DMS53 treated with DMSO at 0.1 percent for 48 hours (cell line): Measurements from ENCODE around the gene NACAD.
"Not testable (repeated sequence)": the region's sequence is repeated elsewhere in the genome, so short reads cannot be mapped to it uniquely, and the experiment has no call there.

Experiments used
- DNase-seq: peaks from one replicate; lab custom pipeline; 2025; ENCODE audit not compliant: unreplicated experiment; lab: John Stamatoyannopoulos, UW

Gene NACAD

GRCh38 chr7:45117582-45117981 is 28.8 kb upstream of the NACAD start:
- DNase-seq, result no peak

- DNase-seq, result no peak
Observed at GRCh38 chr7:45116048-45116447, 27.3 kb upstream of the NACAD start.

GRCh38 chr7:45114926-45115325 is 26.2 kb upstream of the NACAD start:
- DNase-seq, result no peak

- not testable (repeated sequence) for DNase-seq
Observed at GRCh38 chr7:45114257-45114656, 25.5 kb upstream of the NACAD start.

DNA sequence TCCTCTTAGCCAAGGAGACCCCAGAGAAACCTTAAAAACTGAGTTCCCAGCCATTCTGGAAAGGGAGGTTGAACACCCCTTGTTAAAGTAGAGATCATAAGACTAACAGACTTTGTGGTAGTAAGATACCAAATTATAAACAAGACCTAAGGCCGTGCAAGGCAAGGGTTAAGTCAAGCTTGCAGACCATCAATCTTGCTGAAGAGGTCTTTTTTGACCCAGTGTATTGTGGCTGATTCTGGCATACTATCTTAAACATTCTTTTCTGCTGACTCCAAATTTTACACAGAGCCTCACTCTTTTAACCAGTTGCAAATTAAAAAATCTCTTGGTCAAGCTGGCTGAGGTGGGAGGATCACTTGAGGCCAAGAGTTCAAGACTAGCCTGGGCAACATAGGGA is 23.9 kb upstream of the NACAD start:
- DNase-seq, result no peak

GRCh38 chr7:45111298-45112223 is 22.8 kb upstream of the NACAD start, which contains the start of gene TBRG4:
Gene TBRG4, minus strand, starts transcription at chr7:45111697. Its CDS starts 2,460 bp downstream, at chr7:45109237.
- DNase-seq, result peak; percentile 90

DNA sequence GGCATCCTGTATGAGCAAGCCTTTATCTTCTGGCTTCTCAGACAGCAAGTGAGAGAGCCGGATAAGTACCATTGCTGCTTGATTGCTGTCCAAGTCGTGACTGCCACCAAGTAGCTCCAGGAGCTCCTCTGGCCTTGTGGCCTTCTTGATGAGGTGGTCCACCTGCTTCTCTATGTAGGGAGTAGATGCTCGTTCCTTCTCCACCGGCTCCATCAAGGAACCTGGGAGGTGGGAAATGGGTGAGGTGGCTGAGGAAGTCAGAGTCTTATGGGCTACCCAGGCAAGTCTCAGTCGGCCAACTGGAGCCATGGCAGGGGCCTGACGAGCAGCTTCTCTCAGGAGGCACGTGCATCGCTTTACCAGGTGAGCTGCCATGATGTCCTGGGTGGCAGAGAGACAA is 20.1 kb upstream of the NACAD start:
- no peak for DNase-seq

- DNase-seq, result no peak
Observed at GRCh38 chr7:45107356-45107755, 18.6 kb upstream of the NACAD start.

GRCh38 chr7:45106820-45107219 is 18.1 kb upstream of the NACAD start:
- DNase-seq, result no peak

GRCh38 chr7:45105588-45106188 is 16.9 kb upstream of the NACAD start:
- DNase-seq, result no peak

- DNase-seq, result no peak
Observed at GRCh38 chr7:45104844-45105587, 16.2 kb upstream of the NACAD start.

- DNase-seq, result no peak
Observed at GRCh38 chr7:45103958-45104843, 15.4 kb upstream of the NACAD start.

- DNase-seq, result no peak
Observed at GRCh38 chr7:45102785-45103712, 14.3 kb upstream of the NACAD start.

GRCh38 chr7:45101748-45102147 is 13.0 kb upstream of the NACAD start:
- no peak for DNase-seq

GRCh38 chr7:45100761-45101480 is 12.2 kb upstream of the NACAD start:
- DNase-seq, result no peak

GRCh38 chr7:45099891-45100760 is 11.4 kb upstream of the NACAD start:
- DNase-seq, result no peak

DNA sequence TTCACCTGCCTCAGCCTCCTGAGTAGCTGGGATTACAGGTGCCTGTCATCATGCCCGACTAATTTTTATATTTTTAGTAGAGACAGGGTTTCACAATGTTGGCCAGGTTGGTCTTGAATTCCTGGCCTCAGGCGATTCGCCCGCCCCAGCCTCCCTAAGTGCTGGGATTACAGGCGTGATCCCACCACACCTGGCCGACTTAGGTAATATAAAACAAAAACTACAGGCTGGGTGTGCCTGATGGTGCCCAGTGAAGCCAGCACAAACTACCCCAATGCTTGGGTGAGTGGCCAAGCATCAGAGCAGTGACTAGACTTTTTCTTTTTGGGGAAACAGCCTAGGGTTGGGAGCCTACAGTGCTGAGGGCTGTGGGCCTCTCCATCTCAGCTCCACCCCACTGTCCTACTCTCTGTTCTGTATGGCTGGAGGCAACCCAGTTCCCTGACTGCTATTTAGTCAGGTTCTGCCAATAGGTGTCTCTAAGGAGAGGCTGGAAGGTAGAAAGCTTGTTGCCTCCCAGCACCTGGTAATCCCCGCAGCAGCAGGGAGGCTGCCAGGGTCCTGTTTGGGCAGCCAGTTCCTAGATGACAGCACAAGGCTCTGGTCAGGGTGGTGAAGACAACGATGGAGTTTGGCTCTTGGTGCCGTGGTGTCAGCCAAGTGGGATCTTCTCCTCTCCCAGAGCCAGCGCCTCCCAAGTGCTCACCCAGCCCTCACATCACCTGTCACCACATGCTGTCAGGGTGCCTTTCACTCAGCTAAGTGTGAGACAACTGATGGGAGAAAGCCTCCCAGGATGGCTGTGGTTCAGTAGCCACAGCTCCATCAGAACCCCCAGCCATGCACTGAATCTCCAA is 10.4 kb upstream of the NACAD start:
- no peak for DNase-seq
